Caki2 (cell line): ENCODE measurements around the gene CORO7. TPM values are rescaled to one million over a fixed set of nuclear protein-coding genes. Genes with fewer than 3 reads are reported as not detected.

ENCODE experiments used
- DNase-seq: peaks from one replicate; pipeline ENCODE4 v3.0.0-alpha.2; 2015; ENCODE audit warnings: low read depth
- in situ Hi-C: cut with HindIII; loops from 2 replicates; pipeline ENCODE4 v1.10.0; 2016; ENCODE audit warnings: low sequenced_read_pairs, low pct_unique_long_range_greater_than_20kb, mixed read lengths
- total RNA-seq: library from RNA; depleted of rRNA; stranded (reverse); fragments of >200 nt; shearing (Covaris generic); gene quantifications from 2 replicates; pipeline ENCODE4 v1.2.3, GENCODE V29; 2014; ENCODE audit warnings: low replicate concordance

Gene CORO7
- total RNA-seq, 1 experiment from 2014 or later = 31.7 TPM

GRCh38 chr16:4321286-4322120 is 94.9 kb downstream of the CORO7 start:
- DNase-seq = no peak
- in situ Hi-C loops = no loop called here

GRCh38 chr16:4320571-4321137 is 95.7 kb downstream of the CORO7 start:
- DNase-seq = no peak
- in situ Hi-C loops = no loop called here

- in situ Hi-C loops = no loop called here
- DNase-seq = no peak
These were observed 96.7 kb downstream of the CORO7 start for GRCh38 chr16:4319454-4320421.

- no peak for DNase-seq
- in situ Hi-C loops = no loop called here
These were observed 97.4 kb downstream of the CORO7 start for GRCh38 chr16:4318967-4319366.

GRCh38 chr16:4318451-4318910 is 97.9 kb downstream of the CORO7 start:
- no peak for DNase-seq
- in situ Hi-C loops = no loop called here

- in situ Hi-C loops = no loop called here
- peak; percentile 78 for DNase-seq
These were observed 98.6 kb downstream of the CORO7 start for GRCh38 chr16:4317532-4318450.

GRCh38 chr16:4316864-4317531 is 99.4 kb downstream of the CORO7 start:
- peak; percentile 79 for DNase-seq
- in situ Hi-C loops = no loop called here

GRCh38 chr16:4316108-4316863 is 100.1 kb downstream of the CORO7 start:
- DNase-seq = no peak
- in situ Hi-C loops = no loop called here

GRCh38 chr16:4315186-4316107 is 100.9 kb downstream of the CORO7 start, which contains the start of gene GLIS2:
GLIS2 (plus strand) TSS chr16:4316067; CDS start chr16:4332281, 16,214 bp downstream.
- in situ Hi-C loops = no loop called here
- DNase-seq = peak; percentile 86

GRCh38 chr16:4314532-4315185 is 101.7 kb downstream of the CORO7 start:
- in situ Hi-C loops = no loop called here

GRCh38 chr16:4313563-4314531 is 102.5 kb downstream of the CORO7 start:
- in situ Hi-C loops = no loop called here
- peak; percentile 96 for DNase-seq

More at GRCh38 chr16:4314532-4315185, 101.7 kb downstream of the CORO7 start:
- DNase-seq = peak; percentile 85

- peak; percentile 97 for DNase-seq
- in situ Hi-C loops = no loop called here
These were observed 106.5 kb downstream of the CORO7 start for GRCh38 chr16:4309833-4310266.

- DNase-seq = no peak
- in situ Hi-C loops = no loop called here
These were observed 107.1 kb downstream of the CORO7 start for GRCh38 chr16:4309102-4309832.
